IPS DF 4.7 (cell line): ENCODE measurements around the gene EIF4G1.

Source experiments
- DNase-seq: peaks from one replicate; pipeline ENCODE4 v3.0.0-alpha.2; 2013; ENCODE audit warnings: low spot score; ENCODE audit errors: extremely low read depth

Gene EIF4G1

DNA sequence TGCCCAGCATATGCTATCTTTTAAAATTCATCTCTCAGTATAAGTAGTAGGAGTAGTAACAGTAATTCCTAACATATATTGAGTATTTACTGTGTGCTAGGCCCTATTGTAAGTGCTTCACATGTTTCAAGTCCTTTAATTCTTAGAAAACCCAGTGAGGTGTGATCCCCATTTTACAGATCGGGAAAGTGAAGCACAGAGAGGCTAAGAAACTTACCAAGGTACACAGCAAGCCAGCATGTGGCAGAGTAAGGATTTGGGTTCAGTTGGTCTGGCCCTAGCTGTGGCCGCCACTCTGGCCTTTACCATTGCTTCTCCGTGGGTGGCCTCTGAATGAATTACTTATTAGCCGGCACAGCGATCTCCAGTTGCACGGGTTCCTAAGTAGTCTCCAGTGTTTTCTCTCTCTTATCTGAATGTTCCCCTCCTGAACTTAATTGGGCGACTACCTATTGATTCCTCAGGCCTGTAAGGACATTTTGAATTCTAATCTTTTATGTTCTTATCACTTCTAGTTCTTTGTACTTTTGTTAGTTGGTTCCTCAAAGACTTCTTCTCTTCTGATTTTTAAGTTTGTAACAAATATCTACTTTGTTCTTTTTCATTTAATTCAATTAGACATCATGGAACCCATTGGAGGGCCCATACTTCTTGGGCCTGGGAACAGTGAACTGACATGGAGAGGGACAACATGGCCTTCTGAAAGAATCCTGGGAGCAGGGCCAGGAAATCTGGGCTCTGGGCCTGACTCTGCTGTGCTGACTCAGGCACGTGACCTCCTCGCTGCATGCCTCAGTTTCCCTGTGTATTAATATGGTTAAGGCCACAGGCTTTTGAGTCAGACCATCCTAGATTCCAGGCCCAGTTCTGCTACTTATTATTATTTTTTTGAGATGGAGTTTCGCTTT lies 35.4 kb downstream of the EIF4G1 start:
- DNase-seq, result no peak

DNA sequence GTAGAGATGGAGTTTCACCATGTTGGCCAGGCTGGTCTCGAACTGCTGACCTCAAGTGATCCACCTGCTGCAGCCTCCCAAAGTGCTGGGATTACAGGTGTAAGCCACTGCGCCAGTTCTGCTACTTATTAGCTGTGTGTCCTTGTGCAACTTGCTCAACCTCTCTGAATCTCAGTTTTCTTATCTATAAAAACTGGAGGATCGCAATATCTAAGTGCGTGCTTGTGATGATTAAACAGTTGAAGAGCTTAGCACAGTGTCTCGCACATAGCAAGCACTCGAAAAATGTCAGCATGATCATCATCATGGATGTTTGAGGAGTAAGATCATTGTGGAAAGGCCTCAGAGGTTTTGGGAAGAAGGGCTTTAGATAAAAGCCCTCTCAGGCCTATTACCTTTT lies 36.2 kb downstream of the EIF4G1 start:
- no peak for DNase-seq

DNA sequence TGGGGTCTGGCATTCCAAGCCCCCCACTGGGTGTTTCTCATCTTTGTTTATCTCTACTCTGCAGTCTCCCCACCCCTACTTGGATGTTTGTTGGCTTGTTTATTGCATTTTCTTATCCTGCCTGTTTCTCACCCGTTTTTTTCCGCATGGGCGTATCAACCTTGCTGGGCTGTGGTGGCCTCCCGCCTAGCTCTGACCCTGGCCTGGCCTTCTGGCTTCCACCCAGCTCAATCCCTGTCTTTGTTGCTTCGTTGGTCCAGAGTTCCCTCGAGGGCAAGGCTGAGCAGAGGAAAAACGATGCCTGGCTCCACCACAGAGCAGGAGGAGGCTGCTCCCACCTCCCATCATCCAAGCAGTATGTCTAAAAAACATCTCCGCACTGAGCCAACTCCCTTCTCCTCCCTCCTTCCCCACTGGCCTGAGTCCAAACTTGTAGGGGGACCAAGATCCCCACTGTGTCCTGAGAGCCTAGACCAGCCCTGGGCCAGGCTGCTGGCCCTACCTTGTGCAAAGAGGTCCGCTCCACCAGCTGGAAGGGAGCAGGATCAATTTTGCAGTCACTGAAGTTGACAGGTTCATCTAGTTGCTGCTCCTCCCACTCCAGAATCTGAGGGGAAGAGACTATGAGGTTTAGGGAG lies 37.2 kb downstream of the EIF4G1 start:
- no peak for DNase-seq

DNA sequence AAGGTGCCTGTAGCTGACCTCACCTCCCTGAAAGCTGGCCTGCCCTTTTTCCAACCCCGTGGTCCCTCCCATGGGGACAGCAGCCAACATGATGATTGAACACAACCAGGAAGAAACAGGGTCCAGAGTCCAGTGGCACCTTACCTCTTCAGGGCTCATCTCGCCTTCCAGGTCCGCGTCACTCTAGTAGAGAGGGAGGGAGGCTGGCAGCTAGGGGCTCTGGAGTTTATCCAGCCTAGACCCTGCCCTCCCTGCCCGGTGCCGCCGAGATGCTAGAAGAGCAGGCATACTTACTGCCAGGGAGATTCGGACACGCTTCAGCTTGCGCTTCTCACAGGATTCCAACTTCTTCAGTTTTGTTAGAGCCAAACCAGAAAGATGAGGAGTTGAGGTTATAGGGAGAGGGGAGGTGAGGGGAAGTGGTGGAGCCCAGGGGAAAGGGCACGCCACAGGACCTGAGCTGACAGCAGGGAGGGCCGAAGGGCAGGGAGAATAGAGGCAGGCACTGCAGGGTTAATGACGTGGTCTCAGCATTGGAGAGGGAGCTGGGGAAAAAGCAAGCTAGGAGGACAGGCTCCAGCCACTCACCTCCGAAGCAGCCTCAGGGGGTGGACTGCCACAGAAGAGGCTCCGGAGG lies 37.9 kb downstream of the EIF4G1 start:
- no peak for DNase-seq

DNA sequence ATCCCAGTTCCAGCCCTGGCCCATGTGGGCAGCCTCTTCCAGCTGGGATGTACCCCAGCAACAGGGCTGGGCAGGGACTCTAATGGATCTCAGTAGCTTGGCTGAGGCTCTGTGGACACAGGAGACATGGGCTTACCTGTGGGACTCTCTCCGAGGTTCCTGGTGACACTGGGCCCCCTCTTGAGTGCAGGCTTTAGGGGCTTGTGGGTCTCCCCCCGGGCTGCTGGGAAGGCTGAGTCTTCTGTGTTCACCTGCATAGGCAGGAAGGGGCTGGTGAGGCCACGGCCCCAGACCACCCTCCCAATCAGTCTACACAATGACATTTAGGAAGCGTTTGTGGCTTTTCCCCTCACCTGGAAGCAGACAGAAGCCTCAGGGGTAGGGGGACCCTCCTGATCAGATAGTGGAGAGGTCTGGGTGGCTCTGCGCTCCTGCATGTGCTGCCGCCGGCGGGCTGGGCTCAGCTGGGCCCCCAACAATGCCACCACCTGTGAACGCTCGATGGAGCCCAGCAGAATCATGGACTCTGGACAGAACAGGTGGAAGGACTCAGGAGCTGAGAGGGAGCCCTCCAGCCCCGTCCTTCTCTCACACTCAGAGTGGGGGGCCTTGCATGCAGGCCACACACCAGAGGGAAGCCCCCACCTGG lies 38.6 kb downstream of the EIF4G1 start:
- no peak for DNase-seq

DNA sequence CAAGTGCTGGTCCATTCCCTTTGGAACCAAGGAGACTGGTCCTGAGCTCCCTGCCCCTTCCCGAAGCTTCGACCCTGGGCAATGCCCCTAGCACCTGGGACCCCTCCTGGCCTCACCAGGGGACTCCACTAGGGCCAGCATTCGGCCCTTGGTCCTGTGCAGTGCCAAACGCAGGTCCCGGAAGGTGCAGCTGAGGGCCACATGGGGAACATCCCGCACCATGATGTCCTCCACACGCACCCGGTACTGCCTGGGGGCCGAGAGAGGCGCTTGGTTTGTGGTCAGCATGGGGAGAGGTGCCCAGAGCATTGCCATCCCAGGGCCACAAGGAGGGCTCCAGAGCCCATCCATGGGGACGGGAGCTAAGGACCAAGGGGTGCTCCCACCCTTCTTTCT lies 39.1 kb downstream of the EIF4G1 start:
- DNase-seq, result no peak

DNA sequence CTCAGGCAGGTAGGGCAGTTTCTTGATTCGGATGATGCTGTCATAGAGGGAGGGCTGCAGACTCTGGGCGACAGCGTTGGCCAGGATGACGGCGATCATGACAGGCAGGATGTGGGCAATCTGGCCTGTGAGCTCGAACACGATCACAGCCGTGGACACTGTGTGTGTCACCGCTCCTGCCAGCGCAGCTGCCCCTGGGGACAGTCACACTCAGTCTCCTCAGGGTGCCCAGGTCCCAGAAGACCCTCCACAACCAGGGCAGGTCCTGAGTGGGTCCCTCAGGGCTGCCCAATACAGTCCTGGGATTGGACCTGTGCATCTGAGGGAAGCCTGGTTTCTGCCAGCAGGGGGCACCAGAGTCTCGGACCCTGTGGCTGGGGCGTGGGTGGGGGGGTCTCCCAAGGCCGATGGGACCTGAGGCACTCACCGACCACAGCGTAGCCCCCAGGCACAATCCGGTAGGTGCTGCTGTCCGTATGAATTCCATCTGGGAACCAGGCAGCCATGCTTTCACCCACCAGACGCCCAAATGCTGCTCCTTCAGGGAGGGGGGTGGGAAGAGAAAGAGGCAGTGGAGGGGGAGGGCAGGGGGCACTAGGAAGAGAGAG lies 39.8 kb downstream of the EIF4G1 start:
- DNase-seq, result no peak

DNA sequence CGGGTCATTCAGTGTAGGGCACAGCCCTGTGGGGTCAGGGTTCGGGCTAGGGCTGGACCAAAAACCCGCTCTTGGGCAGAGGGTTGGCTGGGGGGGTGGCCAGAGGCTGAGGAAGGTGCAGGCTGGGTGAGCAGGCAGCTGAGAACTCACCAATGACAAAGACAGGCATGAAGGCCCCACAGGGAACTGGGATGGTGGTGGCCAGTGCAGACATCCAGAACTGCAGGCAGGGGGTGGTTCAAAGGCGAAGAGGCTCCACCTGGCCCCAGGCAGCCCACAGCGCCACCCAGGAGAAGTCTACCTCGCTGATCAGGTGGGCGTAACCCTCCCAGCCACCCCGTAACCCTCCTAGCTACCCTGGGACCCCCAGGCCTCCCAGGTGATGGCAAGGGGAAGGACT lies 40.3 kb downstream of the EIF4G1 start:
- no peak for DNase-seq

DNA sequence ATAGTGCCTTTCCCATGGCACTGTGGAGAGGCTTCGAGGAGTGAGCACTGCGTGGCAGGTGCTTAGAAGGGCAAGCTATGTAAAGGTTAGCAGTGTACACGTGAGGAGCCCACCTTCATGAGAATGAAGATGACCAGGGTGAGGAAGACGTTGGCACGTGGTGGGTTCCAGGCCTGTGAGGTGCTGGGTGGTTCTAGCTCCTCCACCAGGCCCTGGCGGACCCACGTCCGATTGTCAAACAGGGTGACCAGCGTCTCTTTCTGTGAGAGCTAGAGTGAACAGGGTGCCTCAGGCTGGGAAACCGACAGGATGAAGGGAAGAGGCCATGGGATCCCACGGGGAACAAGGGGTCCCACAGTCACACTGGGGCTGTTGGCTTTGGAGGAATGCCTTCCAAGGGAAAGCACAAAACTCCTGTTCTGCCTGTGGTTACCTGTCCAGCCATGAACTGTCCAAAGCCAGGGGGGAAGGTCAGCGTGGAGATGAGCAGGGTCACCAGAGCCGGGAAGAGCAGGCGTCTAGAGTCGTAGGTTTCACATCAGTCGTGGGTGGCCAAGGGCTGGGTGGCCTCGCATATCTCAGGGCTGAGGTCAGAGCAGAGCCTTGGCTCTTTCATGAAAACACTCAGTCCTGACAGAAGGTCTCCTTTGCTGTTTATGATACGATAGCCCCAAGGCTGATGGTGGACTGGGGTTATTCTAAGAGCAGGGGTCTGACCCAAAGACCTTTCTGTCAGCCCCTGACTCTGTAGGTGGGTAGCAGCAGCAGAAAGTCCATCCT lies 41.0 kb downstream of the EIF4G1 start:
- DNase-seq, result no peak

DNA sequence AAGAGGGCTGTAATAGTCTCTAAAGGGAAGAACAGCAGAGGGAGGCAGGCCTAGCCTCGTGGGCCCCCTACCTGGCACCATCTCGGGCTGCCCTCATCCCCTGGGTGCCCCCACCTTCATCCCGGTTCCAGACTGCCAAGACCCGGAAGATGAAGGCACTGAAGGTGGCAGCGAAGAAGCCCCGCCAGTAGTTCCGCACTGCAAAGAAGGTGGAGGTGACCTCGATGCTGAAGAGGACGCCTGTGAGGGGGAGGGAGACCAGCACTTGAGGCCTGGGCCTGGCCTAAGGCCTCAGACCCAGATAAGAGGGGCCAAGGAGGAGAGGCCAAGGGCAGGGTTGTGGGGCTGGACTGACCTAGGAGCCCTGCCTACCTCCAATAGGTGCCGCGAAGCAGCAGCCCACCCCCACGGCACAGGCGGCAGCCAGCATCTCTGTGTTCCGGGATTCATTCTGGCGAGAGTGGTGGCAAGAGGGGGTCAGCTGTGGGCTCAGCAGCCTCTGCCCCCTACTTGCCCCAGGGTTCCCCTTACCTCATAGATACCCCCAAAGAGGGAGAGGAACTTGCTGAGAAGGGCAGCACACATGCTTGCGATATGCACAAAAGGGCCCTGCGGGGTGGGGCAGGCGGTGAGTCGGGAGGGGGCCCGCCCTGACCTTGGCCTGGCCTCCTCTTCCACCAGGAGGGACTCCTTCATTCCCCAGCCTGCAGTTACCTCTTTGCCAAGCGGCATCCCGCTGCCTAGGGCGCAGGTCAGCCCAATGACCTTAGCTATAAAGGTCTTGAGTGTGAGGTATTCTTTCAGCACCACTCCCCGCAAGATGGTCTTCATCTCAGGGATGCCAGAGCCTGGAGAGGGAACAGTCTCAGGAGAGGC lies 43.1 kb downstream of the EIF4G1 start:
- no peak for DNase-seq

DNA sequence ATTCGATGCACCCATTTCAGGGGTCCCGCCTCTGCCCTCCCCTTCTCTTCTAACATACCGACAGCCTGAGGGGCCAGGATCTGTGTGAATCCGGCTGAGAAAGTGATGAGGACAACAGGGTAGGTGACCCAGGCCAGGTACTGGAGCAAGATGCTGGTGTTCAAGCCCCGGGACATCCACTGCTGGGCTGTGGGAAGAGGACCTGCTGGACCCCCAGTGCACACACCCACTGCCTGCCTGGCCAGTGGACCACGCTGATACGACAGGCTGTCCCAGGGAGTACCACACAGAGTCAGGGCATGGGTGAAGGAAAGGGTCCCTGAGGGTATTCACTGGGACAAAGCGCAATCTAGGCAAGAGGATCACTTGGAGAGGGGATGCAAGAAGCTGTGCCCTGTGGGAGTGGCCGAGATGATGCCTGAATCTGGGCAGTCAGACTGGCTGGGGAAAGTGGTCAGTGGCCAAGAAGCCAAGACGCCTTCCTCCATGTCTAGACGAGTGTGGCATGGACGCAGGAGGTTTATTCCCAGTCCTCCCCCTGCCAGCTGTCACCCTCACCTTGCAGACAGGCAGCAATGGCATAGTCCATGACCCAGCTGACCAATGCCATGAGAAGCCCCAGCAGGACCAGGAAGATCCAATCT lies 43.8 kb downstream of the EIF4G1 start:
- DNase-seq, result no peak

DNA sequence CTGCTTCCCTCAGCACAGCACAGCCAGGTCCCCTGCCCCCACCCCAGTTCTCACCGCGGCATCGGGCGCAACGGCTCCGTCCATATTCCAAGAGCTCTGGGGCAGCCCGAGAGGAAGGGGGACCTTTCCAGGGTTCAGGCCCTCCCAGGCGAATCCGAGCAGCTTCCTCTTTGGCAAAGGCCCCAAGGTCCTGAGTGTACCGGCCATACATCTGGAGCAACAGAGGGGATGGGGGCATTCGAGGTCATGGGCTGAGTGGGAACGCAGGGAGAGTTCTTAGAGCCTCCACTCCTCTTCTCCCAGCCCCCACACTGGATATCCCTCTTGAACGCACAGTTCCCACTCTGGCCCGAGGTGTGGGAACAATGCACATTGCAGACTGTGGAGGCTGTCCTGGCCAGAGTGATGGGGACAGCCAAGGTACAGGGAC lies 44.5 kb downstream of the EIF4G1 start:
- no peak for DNase-seq

DNA sequence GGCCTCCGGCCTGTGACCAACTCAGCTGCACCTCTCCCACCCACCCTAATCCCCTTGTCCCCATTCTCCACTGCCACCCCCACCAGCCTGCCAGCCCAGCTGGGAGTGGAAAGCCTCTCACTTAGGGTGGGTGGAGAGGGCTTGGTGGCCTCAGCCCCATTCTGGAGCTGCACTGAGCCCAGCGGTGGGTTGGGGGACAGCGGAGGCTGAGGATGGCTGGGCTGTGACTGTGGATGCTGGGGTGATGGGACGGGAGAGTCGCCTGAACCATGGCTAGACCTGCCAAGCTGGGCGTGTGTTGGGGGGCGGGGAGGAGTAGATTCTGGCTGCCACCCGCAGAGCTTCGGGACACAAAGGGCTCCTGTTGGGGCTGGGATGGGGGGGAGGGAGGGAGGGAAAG lies 45.2 kb downstream of the EIF4G1 start:
- no peak for DNase-seq

DNA sequence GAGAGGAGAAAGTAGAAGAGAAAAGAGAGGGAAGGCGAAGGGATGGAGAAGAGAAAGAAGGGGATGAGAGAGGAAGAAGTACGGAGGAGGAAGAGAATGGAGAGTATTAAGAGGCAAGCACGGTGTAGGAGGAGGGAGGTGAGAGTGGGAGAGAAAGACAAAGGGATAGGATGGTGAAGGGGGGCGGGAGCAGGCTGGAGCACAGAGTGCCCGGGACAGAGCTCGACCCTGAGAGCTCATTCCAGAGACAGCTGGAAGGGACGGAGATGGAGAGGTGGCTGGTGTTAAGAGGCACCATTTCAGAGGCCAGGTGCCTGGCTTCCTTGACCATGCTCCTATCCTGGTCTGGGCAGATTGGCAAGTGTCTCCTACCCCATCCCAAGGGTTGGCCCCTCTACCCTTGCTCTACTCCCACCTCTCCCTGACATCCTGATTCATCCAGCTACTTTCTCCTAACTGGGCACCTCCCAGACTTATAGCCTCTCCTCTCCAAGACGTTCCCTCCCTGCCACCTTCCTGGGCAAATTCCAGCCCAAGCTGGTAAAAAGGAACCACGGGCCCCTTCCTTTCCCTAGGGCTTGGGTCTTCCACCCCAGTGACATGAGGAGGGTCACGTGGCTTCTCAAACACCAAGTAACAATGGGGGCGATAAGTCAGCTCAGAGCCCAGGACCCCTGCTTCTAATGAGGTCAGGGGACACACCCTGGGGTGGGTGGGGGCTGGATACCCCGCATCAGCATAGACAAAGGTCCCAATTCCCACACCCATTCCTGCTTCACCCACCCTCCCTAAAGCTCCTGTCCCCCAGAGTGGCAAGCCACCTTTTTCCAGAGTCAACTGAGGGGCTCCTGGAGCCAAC lies 45.9 kb downstream of the EIF4G1 start:
- no peak for DNase-seq

DNA sequence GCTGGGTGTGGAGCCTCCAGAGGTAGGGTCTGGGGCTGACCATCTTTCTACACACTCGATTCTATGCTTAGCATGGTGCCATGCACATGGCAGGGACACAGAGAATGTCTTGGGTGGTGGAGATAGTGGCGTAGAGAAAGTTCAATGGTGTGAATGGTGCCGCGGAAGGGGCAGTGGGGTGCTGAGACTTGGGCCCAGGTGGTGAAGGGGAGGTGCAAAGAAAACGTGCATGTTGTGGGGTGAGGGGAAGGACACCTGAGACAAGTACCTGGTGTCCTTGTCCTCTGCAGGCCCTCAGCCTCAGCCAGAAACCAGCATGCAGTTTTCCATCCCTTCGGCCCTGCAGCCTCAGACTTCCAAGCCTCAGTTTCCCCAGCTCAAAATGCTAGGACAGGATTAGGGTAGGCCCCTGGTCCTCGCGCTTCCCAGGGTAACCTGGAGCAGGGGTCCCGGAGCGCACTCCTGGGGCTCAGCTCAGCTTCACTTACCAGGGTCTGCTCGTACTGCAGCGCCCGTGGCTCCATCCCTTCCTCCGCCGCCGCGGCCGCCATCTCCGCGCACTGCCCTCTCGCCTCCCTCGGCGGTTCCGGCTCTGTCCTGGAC lies 46.6 kb downstream of the EIF4G1 start:
- DNase-seq, result no peak

DNA sequence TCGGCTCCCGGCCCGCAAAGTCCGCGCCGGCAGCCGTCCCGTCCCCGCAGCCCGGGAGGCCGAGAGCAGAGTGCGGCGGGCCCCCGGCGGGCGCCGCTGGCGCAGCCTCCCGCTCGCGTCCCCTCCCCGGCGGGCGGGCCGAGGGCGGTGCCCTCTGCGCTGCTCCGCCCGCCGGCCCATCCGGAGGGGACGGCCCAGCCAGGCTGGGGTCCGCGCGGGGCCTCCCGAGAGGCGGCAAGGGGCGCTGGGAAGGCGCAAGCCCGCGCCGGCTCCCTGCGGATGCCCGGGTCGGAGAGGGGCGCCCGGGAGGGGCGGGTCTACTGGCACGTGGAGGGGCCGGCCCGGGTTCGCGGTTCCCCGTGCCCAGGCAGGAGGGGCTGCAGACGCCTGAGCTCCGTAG lies 47.1 kb downstream of the EIF4G1 start, which contains the start of the genes CLCN2 and POLR2H:
Gene CLCN2 (minus strand): TSS at position 74 of the 400 bp plus-strand sequence. CDS start 126 bp downstream, outside the sequence.
Gene POLR2H (plus strand): TSS at position 179 of the 400 bp plus-strand sequence. CDS start 1,783 bp downstream, outside the sequence.
- DNase-seq, result no peak

DNA sequence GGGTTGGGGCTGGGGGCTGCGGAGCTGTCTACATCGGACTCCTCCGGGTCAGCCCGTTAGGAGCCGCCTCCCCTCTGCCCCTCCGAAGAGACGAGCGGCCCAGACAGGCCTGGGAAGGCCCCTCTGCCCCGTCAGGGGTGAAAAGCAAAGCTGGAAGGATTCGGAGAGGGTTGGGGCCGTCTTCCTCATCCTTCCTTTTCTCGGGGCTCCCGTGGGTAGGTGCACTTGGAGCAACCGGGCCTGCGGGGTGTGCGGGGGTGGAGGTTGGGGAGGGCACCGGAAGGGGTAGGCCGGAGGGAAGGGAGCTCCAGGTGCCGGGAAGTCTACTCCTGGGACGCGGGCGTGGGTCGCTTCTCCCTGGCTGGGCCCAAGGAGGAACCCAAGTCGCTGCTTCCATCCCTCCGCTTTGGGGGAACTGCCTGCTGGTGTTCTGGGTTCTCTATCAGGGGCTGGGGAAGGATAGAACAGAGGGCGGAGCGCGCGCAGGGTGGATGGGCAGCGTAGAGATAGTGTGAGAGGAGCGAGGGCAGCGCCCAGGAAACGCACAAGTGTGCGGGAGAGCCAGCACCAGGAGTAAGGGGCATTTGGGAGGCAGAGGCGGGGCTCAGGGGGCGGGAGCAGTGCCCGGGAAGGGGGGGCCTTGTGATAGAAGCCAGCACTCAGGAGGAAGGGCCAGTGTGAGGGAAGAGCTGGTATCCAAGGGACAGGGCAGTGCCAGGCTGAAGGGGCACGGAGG lies 47.7 kb downstream of the EIF4G1 start:
- DNase-seq, result no peak
